CD4-positive, alpha-beta T cell treated with Interleukin-17A for 1 hour (primary cell): ENCODE measurements around the gene RDH12.

Source experiments
- DNase-seq: peaks from one replicate; pipeline ENCODE4 v3.0.0-alpha.2; 2020

RDH12 gene

GRCh38 chr14:67757175-67757574, 55.5 kb downstream of the RDH12 start:
- DNase-seq: no peak

GRCh38 chr14:67759916-67760315, 58.2 kb downstream of the RDH12 start:
- no peak for DNase-seq

- no peak for DNase-seq
Measured at GRCh38 chr14:67762051-67762450, 60.4 kb downstream of the RDH12 start.

- DNase-seq: no peak
Measured at GRCh38 chr14:67763158-67763822, 61.6 kb downstream of the RDH12 start.

GRCh38 chr14:67764496-67764895, 62.8 kb downstream of the RDH12 start:
- no peak for DNase-seq

GRCh38 chr14:67765192-67765834, 63.6 kb downstream of the RDH12 start:
- DNase-seq: no peak

GRCh38 chr14:67766035-67766680, 64.5 kb downstream of the RDH12 start:
- DNase-seq: no peak

- no peak for DNase-seq
Measured at GRCh38 chr14:67768219-67768618, 66.5 kb downstream of the RDH12 start.

- DNase-seq: no peak
Measured at GRCh38 chr14:67773844-67774377, 72.2 kb downstream of the RDH12 start.

- no peak for DNase-seq
Measured at GRCh38 chr14:67776653-67777322, 75.1 kb downstream of the RDH12 start.

GRCh38 chr14:67778792-67779191, 77.1 kb downstream of the RDH12 start:
- DNase-seq: no peak

GRCh38 chr14:67782090-67782489, 80.4 kb downstream of the RDH12 start:
- DNase-seq: no peak
